MM.1S (cell line): ENCODE results near the gene TGFBR3L.

ENCODE experiments used
- EZH2 ChIP-seq: fragments of 300-600 bp; sonication (generic); optimal IDR thresholded peaks from 2 replicates; pipeline ENCODE3; 2017; ENCODE audit warnings: low read depth, mild to moderate bottlenecking, antibody characterized with exemption, low read length, mixed read lengths
- EZH2phosphoT487 ChIP-seq: fragments of 300-600 bp; sonication (generic); IDR thresholded peaks from 2 replicates; pipeline ENCODE4 v1.6.1; 2018; ENCODE audit warnings: antibody characterized with exemption, low read length
- TF ChIP-seq, protein P1 (sequence below): fragments of 300-600 bp; sonication (generic); IDR thresholded peaks from 2 replicates; pipeline ENCODE4 v1.5.1; 2016; ENCODE audit warnings: antibody characterized with exemption, low read length, mixed read lengths

DNA sequence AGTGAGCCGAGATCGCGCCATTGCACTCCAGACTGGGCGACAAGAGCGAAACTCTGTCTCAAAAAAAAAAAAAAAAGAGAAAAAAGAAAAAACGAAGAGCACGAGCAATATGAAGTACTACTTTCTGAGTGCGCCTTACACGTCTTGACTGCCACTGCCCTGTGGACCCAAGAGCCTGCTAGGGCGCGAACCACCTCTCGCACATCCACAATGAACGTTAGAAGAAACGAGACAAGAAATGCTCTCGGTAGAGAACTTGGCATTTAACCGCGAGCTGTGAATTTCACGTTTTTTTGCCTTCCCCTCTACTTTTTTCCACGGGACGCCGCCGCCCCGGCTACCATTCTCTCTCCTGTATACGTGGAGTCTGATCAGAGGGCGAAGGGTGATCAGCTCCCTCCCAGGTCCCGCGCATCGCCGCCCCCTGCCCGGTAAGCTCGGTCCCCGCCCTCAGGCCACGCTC is 28.4 kb downstream of the TGFBR3L start:
- TF ChIP-seq EZH2 (no peak), EZH2phosphoT487 (no peak)
- TF ChIP-seq, protein P1, sequence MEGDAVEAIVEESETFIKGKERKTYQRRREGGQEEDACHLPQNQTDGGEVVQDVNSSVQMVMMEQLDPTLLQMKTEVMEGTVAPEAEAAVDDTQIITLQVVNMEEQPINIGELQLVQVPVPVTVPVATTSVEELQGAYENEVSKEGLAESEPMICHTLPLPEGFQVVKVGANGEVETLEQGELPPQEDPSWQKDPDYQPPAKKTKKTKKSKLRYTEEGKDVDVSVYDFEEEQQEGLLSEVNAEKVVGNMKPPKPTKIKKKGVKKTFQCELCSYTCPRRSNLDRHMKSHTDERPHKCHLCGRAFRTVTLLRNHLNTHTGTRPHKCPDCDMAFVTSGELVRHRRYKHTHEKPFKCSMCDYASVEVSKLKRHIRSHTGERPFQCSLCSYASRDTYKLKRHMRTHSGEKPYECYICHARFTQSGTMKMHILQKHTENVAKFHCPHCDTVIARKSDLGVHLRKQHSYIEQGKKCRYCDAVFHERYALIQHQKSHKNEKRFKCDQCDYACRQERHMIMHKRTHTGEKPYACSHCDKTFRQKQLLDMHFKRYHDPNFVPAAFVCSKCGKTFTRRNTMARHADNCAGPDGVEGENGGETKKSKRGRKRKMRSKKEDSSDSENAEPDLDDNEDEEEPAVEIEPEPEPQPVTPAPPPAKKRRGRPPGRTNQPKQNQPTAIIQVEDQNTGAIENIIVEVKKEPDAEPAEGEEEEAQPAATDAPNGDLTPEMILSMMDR = no peak
